Measurements from ENCODE around the gene NMNAT2.
A peak's percentile ranks its signal among the peaks of the same experiment; 100 is the strongest.

Gene NMNAT2

GRCh38 chr1:183291216-183291762 lies 126.9 kb downstream of the NMNAT2 start:
- no peak overlapping the region for H3K4me3 ChIP-seq (ENCODE audit: low read depth, low read length)
- in situ Hi-C loops (cut with HindIII; ENCODE audit: low sequenced_read_pairs) = no loop called here
- no peak for TF ChIP-seq CTCF (IDR thresholded peaks at IDR 0.05; ENCODE audit: low read depth, low read length)
- no peak for DNase-seq (ENCODE audit: low read depth, low spot score)

- DNase-seq (ENCODE audit: low read depth, low spot score) = no peak
- H3K4me3 ChIP-seq (ENCODE audit: low read depth, low read length) = no peak overlapping the region
- in situ Hi-C loops (cut with HindIII; ENCODE audit: low sequenced_read_pairs) = no loop called here
- TF ChIP-seq CTCF (IDR thresholded peaks at IDR 0.05; ENCODE audit: low read depth, low read length) = no peak
Observed at GRCh38 chr1:183290628-183291027, 127.6 kb downstream of the NMNAT2 start.

- no peak for DNase-seq (ENCODE audit: low read depth, low spot score)
- in situ Hi-C loops (cut with HindIII; ENCODE audit: low sequenced_read_pairs) = no loop called here
- no peak overlapping the region for H3K4me3 ChIP-seq (ENCODE audit: low read depth, low read length)
- TF ChIP-seq CTCF (IDR thresholded peaks at IDR 0.05; ENCODE audit: low read depth, low read length) = no peak
Observed at GRCh38 chr1:183289051-183289496, 129.1 kb downstream of the NMNAT2 start.

- in situ Hi-C loops (cut with HindIII; ENCODE audit: low sequenced_read_pairs) = no loop called here
- no peak for DNase-seq (ENCODE audit: low read depth, low spot score)
- TF ChIP-seq CTCF (IDR thresholded peaks at IDR 0.05; ENCODE audit: low read depth, low read length) = no peak
- no peak overlapping the region for H3K4me3 ChIP-seq (ENCODE audit: low read depth, low read length)
Observed at GRCh38 chr1:183288583-183288982, 129.6 kb downstream of the NMNAT2 start.

GRCh38 chr1:183287191-183287675 lies 130.9 kb downstream of the NMNAT2 start:
- in situ Hi-C loops (cut with HindIII; ENCODE audit: low sequenced_read_pairs) = no loop called here
- no peak for TF ChIP-seq CTCF (IDR thresholded peaks at IDR 0.05; ENCODE audit: low read depth, low read length)

GRCh38 chr1:183285746-183286145 lies 132.4 kb downstream of the NMNAT2 start:
- H3K4me3 ChIP-seq (ENCODE audit: low read depth, low read length) = no peak overlapping the region
- no peak for TF ChIP-seq CTCF (IDR thresholded peaks at IDR 0.05; ENCODE audit: low read depth, low read length)
- DNase-seq (ENCODE audit: low read depth, low spot score) = no peak
- in situ Hi-C loops (cut with HindIII; ENCODE audit: low sequenced_read_pairs) = no loop called here

More at GRCh38 chr1:183287191-183287675, 130.9 kb downstream of the NMNAT2 start:
- no peak overlapping the region for H3K4me3 ChIP-seq (ENCODE audit: low read depth, low read length)
- DNase-seq (ENCODE audit: low read depth, low spot score) = peak; percentile 66
